ENCODE data around the gene KSR1.

GRCh38 chr17:27525316-27525715 lies 69.1 kb downstream of the KSR1 start:
- TF ChIP-seq CTCF (IDR thresholded peaks at IDR 0.05) (no peak), TCF7L2 (IDR thresholded peaks at IDR 0.05; ENCODE audit: low read depth, low read length) (no peak), POLR2AphosphoS5 (IDR thresholded peaks at IDR 0.05; ENCODE audit: low read depth, low read length) (no peak)

All from Panc1 (cell line).